Uterus (tissue), 4 donors: Measurements from ENCODE around the gene L1TD1. TPM values are rescaled to one million over a fixed set of nuclear protein-coding genes. Genes with fewer than 3 reads are reported as not detected.

Experiments used
- DNase-seq, 2 donors: peaks; one replicate each; pipeline ENCODE4 v3.0.0-alpha.2; 2019 to 2020
- H3K27ac ChIP-seq, 2 donors: fragments of 200-600 bp; sonication (generic); 1 replicate in 1 of 2; 2 replicates in 1 of 2; pipeline ENCODE4 v1.5.1; 2016 to 2018
- H3K27me3 ChIP-seq, 2 donors: fragments of 200-600 bp; sonication (generic); one replicate each; pipeline ENCODE4 v1.5.1; 2018 to 2019; ENCODE audit warnings: control low read depth in 1 of 2
- H3K36me3 ChIP-seq, 2 donors: fragments of 200-600 bp; sonication (generic); one replicate each; pipeline ENCODE4 v1.5.1; 2019; ENCODE audit warnings: control low read depth in 1 of 2
- H3K4me1 ChIP-seq, 2 donors: fragments of 200-600 bp; sonication (generic); one replicate each; pipeline ENCODE4 v1.5.1; 2018 to 2019; ENCODE audit warnings: control low read depth in 1 of 2
- H3K4me3 ChIP-seq, 2 donors: fragments of 200-600 bp; sonication (generic); 1 replicate in 1 of 2; 2 replicates in 1 of 2; pipeline ENCODE4 v1.5.1; 2018 to 2019; ENCODE audit warnings: mild to moderate bottlenecking in 1 of 2
- H3K9me3 ChIP-seq, 2 donors: fragments of 200-600 bp; sonication (generic); one replicate each; pipeline ENCODE4 v1.5.1; 2019; ENCODE audit warnings: control low read depth in 1 of 2
- CTCF ChIP-seq, 4 experiments: fragments of 200-600 bp in 2 of 4; fragments of 450-650 bp in 2 of 4; sonication (generic) in 2 of 4; IDR thresholded peaks; one replicate each; pipeline ENCODE4 v1.5.1; 2016 to 2019; ENCODE audit warnings: antibody characterized with exemption in 4 of 4, mild to moderate bottlenecking in 2 of 4, moderate library complexity in 1 of 4
- POLR2A ChIP-seq, 2 donors: fragments of 450-650 bp; IDR thresholded peaks; one replicate each; pipeline ENCODE4 v1.6.1; 2016; ENCODE audit warnings: antibody characterized with exemption in 2 of 2, mild to moderate bottlenecking in 1 of 2, moderate library complexity in 1 of 2
- intact Hi-C: fragments of 100-400 bp; cut with DNase I; formaldehyde crosslinking; loops from one replicate; pipeline ENCODE4 v1.15.1; 2023; ENCODE audit warnings: low total_unique reads
- total RNA-seq, 4 donors: library from RNA; depleted of rRNA in 3 of 4; stranded (reverse); fragments of >200 nt in 3 of 4; gene quantifications; one replicate each; pipeline versions ENCODE4 v1.1.0 to v1.2.4, GENCODE V29; 2014 to 2023
- donor health status: DM: yes; HTN: yes; CAD: no.

L1TD1 gene
- total RNA-seq, 4 donors from 2014 or later = 0.40 to 4.5 TPM; not detected in 2

GRCh38 chr1:62222321-62222720 is 27.7 kb downstream of the L1TD1 start:
- Histone ChIP-seq H3K27ac (no peak overlapping the region), H3K4me1 (no peaks in the 10 kb centered on the region), H3K9me3 (no peaks in the 10 kb centered on the region), H3K36me3 (no peaks in the 10 kb centered on the region), H3K27me3 (no peaks in the 10 kb centered on the region), H3K4me3 (no peak overlapping the region)
- TF ChIP-seq CTCF (IDR thresholded peaks at IDR 0.05) (no peak), POLR2A (IDR thresholded peaks at IDR 0.05) (no peak)
- intact Hi-C loops = no loop called here
- DNase-seq = no peak

- Histone ChIP-seq H3K27ac (no peak overlapping the region), H3K36me3 (no peaks in the 10 kb centered on the region), H3K4me1 (no peaks in the 10 kb centered on the region), H3K27me3 (no peaks in the 10 kb centered on the region), H3K4me3 (no peak overlapping the region), H3K9me3 (no peaks in the 10 kb centered on the region)
- TF ChIP-seq POLR2A (IDR thresholded peaks at IDR 0.05) (no peak), CTCF (IDR thresholded peaks at IDR 0.05) (no peak)
- intact Hi-C loops = no loop called here
- DNase-seq = no peak
Measured at GRCh38 chr1:62224182-62224581, 29.5 kb downstream of the L1TD1 start.

- DNase-seq = no peak
- intact Hi-C loops = no loop called here
Measured at GRCh38 chr1:62227496-62227895, 32.8 kb downstream of the L1TD1 start.

GRCh38 chr1:62228136-62228882 is 33.7 kb downstream of the L1TD1 start:
- Histone ChIP-seq H3K9me3 (no peaks in the 10 kb centered on the region), H3K27me3 (no peaks in the 10 kb centered on the region), H3K4me1 (no peaks in the 10 kb centered on the region), H3K27ac (no peak overlapping the region), H3K4me3 (no peak overlapping the region), H3K36me3 (no peaks in the 10 kb centered on the region)
- DNase-seq = no peak
- intact Hi-C loops = no loop called here
- no peak for TF ChIP-seq POLR2A (IDR thresholded peaks at IDR 0.05)
- TF ChIP-seq CTCF (IDR thresholded peaks at IDR 0.05) = no peak

More at GRCh38 chr1:62227496-62227895, 32.8 kb downstream of the L1TD1 start:
- no peaks in the 10 kb centered on the region for H3K27me3 ChIP-seq
- no peak overlapping the region for H3K4me3 ChIP-seq
- no peaks in the 10 kb centered on the region for H3K4me1 ChIP-seq
- TF ChIP-seq CTCF (IDR thresholded peaks at IDR 0.05) = no peak
- no peak for TF ChIP-seq POLR2A (IDR thresholded peaks at IDR 0.05)
- H3K36me3 ChIP-seq = no peaks in the 10 kb centered on the region
- no peaks in the 10 kb centered on the region for H3K9me3 ChIP-seq
- H3K27ac ChIP-seq = no peak overlapping the region

GRCh38 chr1:62228883-62229187 is 34.2 kb downstream of the L1TD1 start:
- no peak overlapping the region for H3K4me3 ChIP-seq
- no peaks in the 10 kb centered on the region for H3K27me3 ChIP-seq
- no peak for DNase-seq
- H3K9me3 ChIP-seq = no peaks in the 10 kb centered on the region
- no peaks in the 10 kb centered on the region for H3K4me1 ChIP-seq
- H3K27ac ChIP-seq = no peak overlapping the region
- no peaks in the 10 kb centered on the region for H3K36me3 ChIP-seq
- TF ChIP-seq POLR2A (IDR thresholded peaks at IDR 0.05) (no peak), CTCF (IDR thresholded peaks at IDR 0.05) (no peak)
- intact Hi-C loops = no loop called here
